Ovary (tissue), 9 donors: Measurements from ENCODE around the gene NDUFV1. TPM values are rescaled to one million over a fixed set of nuclear protein-coding genes. Genes with fewer than 3 reads are reported as not detected.

Experiments used
- DNase-seq, 5 donors: peaks; one replicate each; pipeline ENCODE4 v3.0.0-alpha.2; 2019 to 2020
- H3K27ac ChIP-seq, 2 donors: fragments of 200-600 bp; one replicate each; pipeline versions ENCODE4 v1.5.1 to v1.8.0; 2019 to 2022
- H3K27me3 ChIP-seq: fragments of 200-600 bp; one replicate; pipeline ENCODE4 v1.8.0; 2022
- H3K36me3 ChIP-seq: fragments of 200-600 bp; sonication (generic); one replicate; pipeline ENCODE4 v1.5.1; 2019
- H3K4me1 ChIP-seq: one replicate; pipeline ENCODE4 v1.8.1; 2013; ENCODE audit warnings: mild to moderate bottlenecking, moderate library complexity; ENCODE audit not compliant: insufficient read depth
- H3K4me3 ChIP-seq: fragments of 200-600 bp; sonication (generic); one replicate; pipeline ENCODE4 v1.5.1; 2017
- H3K9me3 ChIP-seq, 2 donors: fragments of 200-600 bp in 1 of 2; sonication (generic) in 1 of 2; one replicate each; pipeline versions ENCODE4 v1.5.1 to v1.8.1; 2013 to 2019; ENCODE audit warnings: mild to moderate bottlenecking in 1 of 2, moderate library complexity in 1 of 2
- CTCF ChIP-seq, 3 donors: fragments of 450-650 bp in 2 of 3; fragments of 200-600 bp in 1 of 3; IDR thresholded peaks; one replicate each; pipeline versions ENCODE4 v1.5.1 to v1.8.0; 2016 to 2022; ENCODE audit warnings: antibody characterized with exemption in 3 of 3, mild to moderate bottlenecking in 1 of 3
- EP300 ChIP-seq: sonication (generic); formaldehyde crosslinking; IDR thresholded peaks from one replicate; pipeline ENCODE4 v1.6.1; 2017; ENCODE audit warnings: antibody characterized with exemption
- POLR2A ChIP-seq: fragments of 450-650 bp; IDR thresholded peaks from one replicate; pipeline ENCODE4 v1.6.1; 2017; ENCODE audit warnings: antibody characterized with exemption, mild to moderate bottlenecking, moderate library complexity
- WGBS, 3 donors: extraction: QIAGEN DNeasy Blood & Tissue Kit in 1 of 3; methylation state at CpG; one replicate each; pipeline versions ENCODE4 v1.1.5 to v1.1.7; 2013 to 2017; 5-methylcytosine and 5-hydroxymethylcytosine counted together
- intact Hi-C, 4 donors: fragments of 100-400 bp; cut with DNase I; formaldehyde crosslinking; loops; one replicate each; pipeline versions ENCODE4 v1.11.0 to v1.15.1; 2022 to 2023
- polyA plus RNA-seq, 2 donors: library from polyadenylated mRNA; stranded (reverse); fragments of 200-250 nt in 1 of 2; fragments of 350-450 nt in 1 of 2; fragmentation: Illumina TruSeq in 1 of 2; extraction: RNeasy Lipid Tissue Mini Kit (QIAGEN cat#74804) in 1 of 2; gene quantifications; one replicate each; pipeline ENCODE4 v1.2.3, GENCODE V29; 2013 to 2014
- total RNA-seq, 7 donors: library from RNA; depleted of rRNA in 2 of 7; stranded (reverse); fragments of >200 nt in 2 of 7; fragmentation: NEBNext Ultra II Directional in 3 of 7; extraction: Animal tissue kit (Norgen Biotek cat#: 25700) in 3 of 7; gene quantifications; one replicate each; pipeline versions ENCODE4 v1.1.0 to v1.2.4, GENCODE V29; 2016 to 2023
- donor health status: DM: no; HTN: no; CAD: no; lungs with moderate emphysema.
- donor health status: DM: no; HTN: no; CAD: no.
- donor health status: Bipolar disorder and iron deficiency.
- donor health status: DM: yes; HTN: yes; CAD: no.
- donor health status: DM: no; HTN: no; CAD: no.
- donor health status: DM: yes; HTN: yes; CAD: no.

Gene NDUFV1
- total and polyA plus RNA-seq, 9 donors = 47.7 to 184 (median 169) TPM

GRCh38 chr11:67651976-67652781, 45.4 kb downstream of the NDUFV1 start:
- Histone ChIP-seq H3K9me3 (no peaks in the 10 kb centered on the region), H3K4me3 (no peak overlapping the region), H3K27me3 (no peaks in the 10 kb centered on the region), H3K36me3 (no peaks in the 10 kb centered on the region), H3K27ac (no peak overlapping the region), H3K4me1 (no peaks in the 10 kb centered on the region)
- no peak for DNase-seq
- 27 to 42% (median 32%) methylated on average over 13 of the region's 13 CpGs for WGBS, 3 donors
- TF ChIP-seq CTCF (IDR thresholded peaks at IDR 0.05) (no peak), EP300 (no peak), POLR2A (no peak)
- intact Hi-C loops = loop anchor here in 1 of 4 donors (10.0 kb wide), 1 partner anchor 77 kb away; no protein-coding TSS in a partner anchor

GRCh38 chr11:67652965-67653845, 46.5 kb downstream of the NDUFV1 start:
- WGBS, 3 donors = 71 to 87% (median 76%) methylated on average over 14 to 15 of the region's 15 CpGs
- TF ChIP-seq EP300 = no peak
- no peak for TF ChIP-seq CTCF (IDR thresholded peaks at IDR 0.05)
- no peak for TF ChIP-seq POLR2A
- no peak overlapping the region for H3K27ac ChIP-seq
- H3K4me3 ChIP-seq = no peak overlapping the region
- DNase-seq = peak in 1 of 5 donors; percentile 12
- no peaks in the 10 kb centered on the region for H3K36me3 ChIP-seq
- intact Hi-C loops = loop anchor here in 1 of 4 donors (10.0 kb wide), 1 partner anchor 78 kb away; no protein-coding TSS in a partner anchor
- no peaks in the 10 kb centered on the region for H3K27me3 ChIP-seq
- H3K4me1 ChIP-seq = no peaks in the 10 kb centered on the region
- H3K9me3 ChIP-seq = no peaks in the 10 kb centered on the region

- Histone ChIP-seq H3K4me3 (no peak overlapping the region), H3K9me3 (no peaks in the 10 kb centered on the region), H3K27ac (no peak overlapping the region), H3K36me3 (no peaks in the 10 kb centered on the region), H3K27me3 (no peaks in the 10 kb centered on the region), H3K4me1 (no peaks in the 10 kb centered on the region)
- 65 to 72% (median 69%) methylated on average over 9 of the region's 9 CpGs for WGBS, 3 donors
- intact Hi-C loops = loop anchor here in 1 of 4 donors (10.0 kb wide), 1 partner anchor 79 kb away; no protein-coding TSS in a partner anchor
- TF ChIP-seq POLR2A = no peak
- DNase-seq = no peak
These were observed 47.5 kb downstream of the NDUFV1 start for GRCh38 chr11:67654225-67654624.

- H3K36me3 ChIP-seq = no peaks in the 10 kb centered on the region
- H3K27ac ChIP-seq = no peak overlapping the region
- intact Hi-C loops = loop anchor here in 2 of 4 donors (5.0 to 10.0 kb wide), 2 partner anchors 82 to 84 kb away; no protein-coding TSS in a partner anchor
- no peaks in the 10 kb centered on the region for H3K4me1 ChIP-seq
- H3K4me3 ChIP-seq = no peak overlapping the region
- 87 to 91% (median 91%) methylated on average over 4 of the region's 4 CpGs for WGBS, 3 donors
- no peak for DNase-seq
- no peaks in the 10 kb centered on the region for H3K27me3 ChIP-seq
- no peak for TF ChIP-seq EP300
- no peak for TF ChIP-seq POLR2A
- TF ChIP-seq CTCF (IDR thresholded peaks at IDR 0.05) = no peak
- no peaks in the 10 kb centered on the region for H3K9me3 ChIP-seq
These were observed 49.7 kb downstream of the NDUFV1 start for GRCh38 chr11:67656278-67656922.
